Measurements from ENCODE around the gene ANKRD1.
A peak's percentile ranks its signal among the peaks of the same experiment; 100 is the strongest.

The ANKRD1 gene

DNA sequence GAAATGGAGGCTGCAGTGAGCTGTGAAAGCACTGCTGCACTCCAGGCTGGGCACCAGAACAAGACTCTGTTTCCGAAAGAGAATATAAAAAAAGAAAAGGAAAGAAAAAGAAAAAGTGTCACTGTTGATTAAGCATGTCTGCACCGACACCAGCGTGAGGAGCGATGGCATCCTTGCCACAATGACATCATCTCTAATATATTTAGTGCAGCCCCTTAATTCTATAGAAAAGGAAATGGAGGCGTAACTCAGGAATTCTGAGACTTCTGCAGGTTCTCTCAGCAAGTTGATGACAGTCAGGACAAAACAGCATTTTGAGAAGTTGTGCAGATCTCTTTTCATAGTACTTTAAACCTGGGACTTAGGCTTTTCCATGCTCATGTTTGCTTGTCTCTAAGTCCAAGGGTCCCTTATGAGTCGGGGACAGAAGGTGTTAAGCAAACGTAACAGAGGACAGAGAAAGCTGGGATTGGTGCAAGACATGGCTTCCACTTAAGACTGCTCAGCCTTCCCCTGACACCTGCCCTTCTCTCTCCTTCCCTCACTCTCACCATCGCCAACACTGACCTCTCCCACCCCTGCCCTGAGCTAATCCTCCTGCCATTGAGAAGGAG, 16.9 kb upstream of the ANKRD1 start:
- DNase-seq (ENCODE audit: extremely low spot score), result no peak
- ChIA-PET POLR2A (no interaction called here), CTCF (no interaction called here)
- no peak for TF ChIP-seq L3MBTL2 (conservative IDR thresholded peaks at IDR 0.05)
- TF ChIP-seq SUZ12 (IDR thresholded peaks at IDR 0.05), result no peak
- TF ChIP-seq ZNF384 (IDR thresholded peaks at IDR 0.05), result no peak
- TF ChIP-seq FOXM1 (IDR thresholded peaks at IDR 0.05; ENCODE audit: borderline replicate concordance), result no peak
- no peak for TF ChIP-seq ELF4 (IDR thresholded peaks at IDR 0.05)
- TF ChIP-seq, protein P1, sequence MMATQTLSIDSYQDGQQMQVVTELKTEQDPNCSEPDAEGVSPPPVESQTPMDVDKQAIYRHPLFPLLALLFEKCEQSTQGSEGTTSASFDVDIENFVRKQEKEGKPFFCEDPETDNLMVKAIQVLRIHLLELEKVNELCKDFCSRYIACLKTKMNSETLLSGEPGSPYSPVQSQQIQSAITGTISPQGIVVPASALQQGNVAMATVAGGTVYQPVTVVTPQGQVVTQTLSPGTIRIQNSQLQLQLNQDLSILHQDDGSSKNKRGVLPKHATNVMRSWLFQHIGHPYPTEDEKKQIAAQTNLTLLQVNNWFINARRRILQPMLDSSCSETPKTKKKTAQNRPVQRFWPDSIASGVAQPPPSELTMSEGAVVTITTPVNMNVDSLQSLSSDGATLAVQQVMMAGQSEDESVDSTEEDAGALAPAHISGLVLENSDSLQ (IDR thresholded peaks at IDR 0.05), result no peak
- no peak for TF ChIP-seq ARNT (IDR thresholded peaks at IDR 0.05)
- no peak for TF ChIP-seq TARDBP (IDR thresholded peaks at IDR 0.05)

DNA sequence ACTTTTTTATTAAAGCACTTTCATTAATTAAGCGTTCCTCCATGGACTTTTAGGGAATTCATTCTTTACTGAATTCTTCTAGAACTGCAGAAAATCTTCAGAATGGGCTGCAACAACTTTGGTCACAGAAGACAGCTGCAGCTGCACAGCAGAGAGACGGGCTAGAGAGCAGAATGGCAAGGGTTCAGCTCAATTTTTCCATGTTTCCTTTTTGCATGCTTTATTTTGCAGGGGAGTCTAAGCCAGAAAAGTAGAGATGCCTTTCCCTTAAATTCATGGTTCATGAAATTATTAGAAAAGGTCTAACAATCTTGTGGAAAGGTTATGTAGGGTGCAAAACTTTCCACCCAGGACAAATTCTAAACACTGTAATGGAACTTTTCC, 15.4 kb upstream of the ANKRD1 start:
- no peak for TF ChIP-seq CTBP1 (IDR thresholded peaks at IDR 0.05; ENCODE audit: borderline replicate concordance)
- TF ChIP-seq ARNT (IDR thresholded peaks at IDR 0.05), result no peak
- no peak for TF ChIP-seq FOXA1 (IDR thresholded peaks at IDR 0.05)
- TF ChIP-seq NFRKB (IDR thresholded peaks at IDR 0.05), result no peak
- TF ChIP-seq LEF1 (IDR thresholded peaks at IDR 0.05; ENCODE audit: borderline replicate concordance), result no peak
- TF ChIP-seq TARDBP (IDR thresholded peaks at IDR 0.05), result no peak
- TF ChIP-seq SP1 (IDR thresholded peaks at IDR 0.05), result no peak
- TF ChIP-seq FOXM1 (IDR thresholded peaks at IDR 0.05; ENCODE audit: borderline replicate concordance), result no peak
- TF ChIP-seq SUZ12 (IDR thresholded peaks at IDR 0.05), result no peak
- TF ChIP-seq L3MBTL2 (conservative IDR thresholded peaks at IDR 0.05), result no peak
- TF ChIP-seq BHLHE40 (IDR thresholded peaks at IDR 0.05; ENCODE audit: borderline replicate concordance), result no peak
- no peak for TF ChIP-seq ELF4 (IDR thresholded peaks at IDR 0.05)
- CTCF ChIA-PET, result interaction anchor here (0.6 to 0.9 kb wide), 2 partner anchors 10 to 1951 kb away, joined by 3 read pairs; no protein-coding TSS in a partner anchor
- POLR2A ChIA-PET, result interaction anchor here (1.2 kb wide), 1 partner anchor 16 kb away, joined by 3 read pairs; the partner anchor contains the start of gene ANKRD1

DNA sequence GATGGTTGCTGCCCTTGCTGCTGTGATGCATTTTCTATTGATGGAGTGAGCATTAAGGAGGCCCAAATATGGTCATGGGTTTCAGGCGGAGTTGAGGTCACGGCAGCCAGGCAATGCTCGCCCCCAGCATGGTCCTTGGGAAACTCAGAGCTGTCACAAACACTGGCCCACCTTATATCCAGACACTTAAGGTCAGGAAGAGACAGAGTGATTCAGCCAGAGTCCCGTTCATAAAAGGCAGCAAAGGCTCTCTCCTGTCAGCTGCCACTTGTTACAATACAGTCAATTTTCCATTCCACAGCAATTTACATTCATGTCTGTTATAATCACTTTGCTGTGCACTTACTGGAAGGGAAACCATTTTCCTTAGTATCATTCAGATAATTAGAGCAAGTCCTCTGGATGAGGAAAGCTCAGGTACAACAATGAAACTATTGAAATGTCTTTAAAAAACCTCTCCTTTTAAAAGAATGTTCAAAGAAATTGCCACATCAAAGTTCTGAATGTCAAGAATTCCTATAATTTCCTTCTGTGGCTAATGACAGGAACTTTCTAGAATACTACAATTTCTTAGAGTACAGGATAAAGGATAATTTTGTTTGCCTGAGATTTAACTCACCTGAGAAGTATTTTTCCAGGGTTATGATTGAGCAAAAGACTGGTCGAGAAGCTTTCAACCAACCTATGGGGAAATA, 14.8 kb upstream of the ANKRD1 start:
- CTCF ChIA-PET, result interaction anchor here (0.9 kb wide), 1 partner anchor 11 kb away, joined by 3 read pairs; no protein-coding TSS in a partner anchor
- TF ChIP-seq ZNF384 (IDR thresholded peaks at IDR 0.05), result no peak
- TF ChIP-seq FOXA1 (IDR thresholded peaks at IDR 0.05), result no peak
- TF ChIP-seq HDGF (IDR thresholded peaks at IDR 0.05; ENCODE audit: borderline replicate concordance), result no peak
- TF ChIP-seq ELF4 (IDR thresholded peaks at IDR 0.05), result no peak
- TF ChIP-seq, protein P1 (IDR thresholded peaks at IDR 0.05), result no peak
- no peak for DNase-seq (ENCODE audit: extremely low spot score)
- POLR2A ChIA-PET, result interaction anchor here (1.2 kb wide), 1 partner anchor 15 kb away, joined by 3 read pairs; the partner anchor contains the start of gene ANKRD1

More for the DNA sequence above, 15.4 kb upstream of the ANKRD1 start:
- no peak for DNase-seq (ENCODE audit: extremely low spot score)

DNA sequence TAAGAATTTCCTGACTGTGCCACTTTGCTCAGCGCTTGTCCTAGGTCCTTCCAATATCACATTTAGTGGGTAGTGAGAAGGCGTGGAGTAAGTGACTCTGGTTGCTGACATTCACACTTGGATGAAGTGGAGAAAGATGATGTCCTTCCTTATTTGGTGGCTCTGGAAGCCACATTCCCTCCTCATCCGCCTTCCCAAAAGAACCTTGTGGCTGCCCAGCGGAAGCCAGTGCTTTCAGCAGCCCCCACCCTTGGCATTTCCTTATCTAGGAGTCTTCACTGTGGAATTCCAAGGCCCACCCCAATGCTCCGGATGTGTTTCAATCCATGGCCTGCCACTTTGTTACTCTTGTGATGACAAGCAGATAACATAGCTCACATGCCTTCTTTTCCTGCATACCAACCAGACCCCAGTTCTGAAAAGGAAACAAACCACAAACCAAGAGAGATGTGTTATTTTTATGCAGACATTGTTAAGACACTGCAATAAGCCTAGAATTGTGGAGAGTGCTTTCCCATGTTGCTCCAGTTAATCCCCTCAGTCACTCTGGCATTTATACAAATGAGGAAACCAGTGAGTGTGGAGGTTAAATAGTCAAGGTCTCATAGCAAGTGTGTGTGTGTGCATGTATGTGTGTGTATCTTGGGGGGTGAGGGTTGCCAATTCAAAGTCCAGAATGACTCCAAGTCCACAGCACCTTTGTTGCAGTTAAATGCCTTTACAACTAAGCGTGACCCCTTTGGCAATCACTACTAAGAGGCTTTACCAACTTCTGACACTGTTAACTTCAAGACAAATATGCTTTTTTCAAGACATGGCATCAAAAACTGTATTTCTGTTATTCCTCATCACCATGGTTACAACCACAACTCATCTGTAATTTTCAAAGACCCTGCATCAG, 10.3 kb upstream of the ANKRD1 start:
- POLR2A ChIA-PET, result interaction anchor here (1.0 to 2.0 kb wide), 2 partner anchors 10 to 38 kb away, joined by 3 to 8 read pairs; partner anchors contain the start of gene ANKRD1
- TF ChIP-seq FOXM1 (IDR thresholded peaks at IDR 0.05; ENCODE audit: borderline replicate concordance) (no peak), LEF1 (IDR thresholded peaks at IDR 0.05; ENCODE audit: borderline replicate concordance) (no peak), SUZ12 (IDR thresholded peaks at IDR 0.05) (no peak), CTBP1 (IDR thresholded peaks at IDR 0.05; ENCODE audit: borderline replicate concordance) (no peak), ZNF384 (IDR thresholded peaks at IDR 0.05) (no peak), SP1 (IDR thresholded peaks at IDR 0.05) (no peak), BHLHE40 (IDR thresholded peaks at IDR 0.05; ENCODE audit: borderline replicate concordance) (no peak)
- TF ChIP-seq, protein P1 (IDR thresholded peaks at IDR 0.05), result no peak
- DNase-seq (ENCODE audit: extremely low spot score), result peak; percentile 19
- CTCF ChIA-PET, result interaction anchor here (0.7 kb wide), 1 partner anchor 20 kb away, joined by 3 read pairs; no protein-coding TSS in a partner anchor

DNA sequence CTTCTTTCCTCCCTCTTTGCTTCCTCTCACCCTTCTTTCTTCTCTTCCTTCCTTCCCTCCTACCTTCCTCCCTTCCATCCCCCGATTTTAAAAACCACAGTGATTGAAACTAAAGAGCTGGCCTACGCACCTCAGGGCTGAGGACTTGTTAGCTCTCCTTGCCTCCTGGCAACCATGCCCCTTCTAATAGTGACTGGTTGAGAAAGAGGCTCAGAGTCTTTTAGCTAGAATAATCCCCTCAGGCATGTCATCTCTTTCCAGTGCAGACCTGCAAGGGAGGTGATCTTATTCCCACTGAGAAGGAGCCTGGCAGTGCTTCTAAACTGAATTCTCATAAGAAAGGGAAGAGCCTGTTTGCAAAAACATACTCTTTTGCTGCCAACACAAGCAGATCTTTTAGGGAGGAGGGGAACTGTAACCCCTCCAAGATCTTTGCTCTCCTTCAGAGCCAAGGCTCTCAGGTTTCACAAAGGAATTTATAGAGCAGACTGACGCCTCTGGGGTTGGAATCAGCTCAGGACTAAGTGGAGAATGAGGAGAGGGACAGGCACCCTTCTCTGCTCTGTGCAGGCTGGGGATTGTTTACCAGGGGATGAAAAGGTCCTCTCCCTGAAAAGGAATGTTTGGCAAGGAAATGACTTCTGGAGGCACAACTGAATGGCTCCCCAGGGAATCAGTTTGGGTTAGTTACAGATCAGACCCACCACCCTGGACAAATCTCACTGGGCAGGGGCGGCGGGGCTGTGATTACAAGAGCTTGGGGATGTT, 9.4 kb upstream of the ANKRD1 start:
- ChIA-PET POLR2A (interaction anchor here (0.9 to 2.0 kb wide), 4 partner anchors 9 to 39 kb away, joined by 3 to 8 read pairs (median 4); partner anchors contain the start of gene ANKRD1), CTCF (interaction anchor here (0.7 to 1.4 kb wide), 3 partner anchors 13 to 747 kb away, joined by 3 to 7 read pairs (median 3); no protein-coding TSS in a partner anchor)
- DNase-seq (ENCODE audit: extremely low spot score), result peak; percentile 18
- no peak for TF ChIP-seq NFRKB (IDR thresholded peaks at IDR 0.05)
- TF ChIP-seq ARNT (IDR thresholded peaks at IDR 0.05), result no peak
- no peak for TF ChIP-seq L3MBTL2 (conservative IDR thresholded peaks at IDR 0.05)
- no peak for TF ChIP-seq SUZ12 (IDR thresholded peaks at IDR 0.05)
- TF ChIP-seq, protein P1 (IDR thresholded peaks at IDR 0.05), result no peak

Data from HEK293T (cell line).